GM18519 (cell line): ENCODE measurements around the gene SHC1.

Source experiments
- ATAC-seq: cut with Tn5 transposase; IDR thresholded peaks from one replicate; pipeline ENCODE4 v1.9.1; 2021; ENCODE audit warnings: mild to moderate bottlenecking, moderate library complexity; ENCODE audit not compliant: unreplicated experiment, low FRiP score

Gene SHC1

GRCh38 chr1:154941333-154942013 lies 29.1 kb downstream of the SHC1 start:
- no peak for ATAC-seq

- ATAC-seq = no peak
Observed at GRCh38 chr1:154940651-154941194, 29.8 kb downstream of the SHC1 start.

GRCh38 chr1:154940213-154940560 lies 30.4 kb downstream of the SHC1 start:
- ATAC-seq = no peak

- no peak for ATAC-seq
Observed at GRCh38 chr1:154938604-154939399, 31.7 kb downstream of the SHC1 start.

GRCh38 chr1:154937988-154938386 lies 32.6 kb downstream of the SHC1 start:
- ATAC-seq = no peak

GRCh38 chr1:154937085-154937987 lies 33.2 kb downstream of the SHC1 start:
- peak; percentile 27 for ATAC-seq

- peak; percentile 47 for ATAC-seq
Observed at GRCh38 chr1:154936555-154937084, 33.9 kb downstream of the SHC1 start, which contains the start of gene PMVK. PMVK (minus strand) TSS chr1:154936719; CDS start chr1:154936685, 34 bp downstream.

GRCh38 chr1:154935749-154936554 lies 34.6 kb downstream of the SHC1 start:
- no peak for ATAC-seq

GRCh38 chr1:154934358-154934948 lies 36.1 kb downstream of the SHC1 start:
- no peak for ATAC-seq

- ATAC-seq = no peak
Observed at GRCh38 chr1:154931940-154932487, 38.5 kb downstream of the SHC1 start.

GRCh38 chr1:154926201-154926600 lies 44.3 kb downstream of the SHC1 start:
- ATAC-seq = no peak

- no peak for ATAC-seq
Observed at GRCh38 chr1:154925335-154926170, 45.0 kb downstream of the SHC1 start.

- ATAC-seq = no peak
Observed at GRCh38 chr1:154923695-154924094, 46.9 kb downstream of the SHC1 start.

- ATAC-seq = no peak
Observed at GRCh38 chr1:154913273-154913672, 57.3 kb downstream of the SHC1 start.

- ATAC-seq = no peak
Observed at GRCh38 chr1:154912755-154913154, 57.8 kb downstream of the SHC1 start.
